Measurements from ENCODE around the gene VAMP5. TPM values are rescaled to one million over a fixed set of nuclear protein-coding genes. Genes with fewer than 3 reads are reported as not detected.

Gene VAMP5
- total and polyA plus RNA-seq, 2 donors (not counting 3 experiments of a cell fraction or from before 2014, with no cell fraction given) = 186 to 624 TPM

DNA sequence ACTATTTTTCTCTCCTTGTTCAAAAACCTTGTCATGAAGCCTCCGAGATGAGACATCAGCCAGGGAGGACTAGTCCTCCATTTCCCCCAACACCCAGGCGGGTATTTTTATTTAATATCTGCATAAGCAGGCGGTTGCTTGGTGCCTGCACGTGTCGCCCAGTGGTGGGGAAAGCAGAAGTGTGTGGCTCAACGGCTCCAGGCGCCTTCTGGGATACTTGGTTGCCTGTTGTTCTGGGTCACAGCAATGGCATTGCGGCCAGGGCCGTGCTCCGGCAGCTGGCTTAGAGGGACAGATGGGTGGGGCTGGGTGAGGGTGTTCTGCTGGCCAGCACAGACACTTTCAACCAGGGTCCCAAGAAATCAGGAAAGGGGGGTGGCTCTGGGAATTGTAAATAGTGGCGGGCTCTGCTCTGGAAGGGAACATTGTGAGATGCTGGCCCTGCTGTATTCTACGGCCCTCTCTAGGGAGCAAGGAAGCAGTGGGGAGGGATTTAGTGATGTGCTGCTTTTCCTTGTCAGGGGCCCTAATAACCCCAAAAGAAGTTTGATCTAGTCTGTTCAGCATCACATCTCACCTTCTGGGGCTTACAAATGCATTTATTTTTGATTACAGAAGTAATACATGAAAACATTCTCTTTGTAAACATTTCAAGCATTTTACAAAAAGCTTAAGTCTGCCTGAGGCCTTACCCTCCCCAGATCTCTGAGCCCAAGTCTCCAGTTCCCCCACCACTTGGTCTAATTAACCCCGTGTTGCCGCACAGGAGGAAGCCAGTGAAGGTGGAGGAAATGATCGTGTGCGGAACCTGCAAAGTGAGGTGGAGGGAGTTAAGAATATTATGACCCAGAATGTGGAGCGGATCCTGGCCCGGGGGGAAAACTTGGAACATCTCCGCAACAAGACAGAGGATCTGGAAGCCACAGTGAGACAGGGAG lies 5.7 kb upstream of the VAMP5 start:
- FAIRE-seq (peak; percentile 70), DNase-seq (ENCODE audit: low read depth, low spot score) (no peak)
- Histone ChIP-seq H3K9ac (replicated peaks; ENCODE audit: extremely low read depth, insufficient read depth, low read length) (no peak overlapping the region), H3K36me3 (ENCODE audit: control insufficient read depth in 2 of 2, extremely low read depth in 1 of 2, insufficient read depth in 2 of 2, low read length in 2 of 2) (no peaks in the 10 kb centered on the region), H3K4me3 (replicated peaks in 1 of 3; ENCODE audit: insufficient read depth in 1 of 3, low read depth in 1 of 3, low read length in 3 of 3) (peak overlapping the region in 1 of 3 experiments; percentile 9), H2AFZ (ENCODE audit: low read depth, low read length) (peak overlapping the region; percentile 53), H3K79me2 (ENCODE audit: control insufficient read depth, insufficient read depth, low read length) (no peaks in the 10 kb centered on the region), H3K9me3 (replicated peaks; ENCODE audit: control insufficient read depth, insufficient read depth, low read length) (no peaks in the 10 kb centered on the region), H3K27ac (ENCODE audit: insufficient read depth, low read depth, low read length) (no peak overlapping the region), H3K9me1 (replicated peaks; ENCODE audit: control insufficient read depth, extremely low read depth, insufficient read depth, low read length) (no peaks in the 10 kb centered on the region), H3K4me2 (ENCODE audit: insufficient read depth, low read length) (peak overlapping the region; percentile 54), H4K20me1 (replicated peaks; ENCODE audit: control insufficient read depth, extremely low read depth, insufficient read depth, low read length) (no peaks in the 10 kb centered on the region), H3K4me1 (ENCODE audit: control insufficient read depth, extremely low read depth, insufficient read depth, low read length) (peaks cover 22% of the 10 kb centered on the region), H3K27me3 (ENCODE audit: control insufficient read depth in 2 of 2, insufficient read depth in 2 of 2, low read length in 2 of 2) (no peaks in the 10 kb centered on the region)
- BruUV-seq (replicated peaks) = no TSS peak
- CTCF ChIA-PET = interaction anchor here (1.0 to 2.4 kb wide), 5 partner anchors 9 to 30 kb away, joined by 3 to 5 read pairs (median 5); partner anchors contain the start of gene RNF181
- dilution Hi-C loops (cut with MboI; ENCODE audit: extremely low pct_ligation_motif_present, low sequenced_read_pairs) = no loop called here
- POLR2A ChIA-PET = interaction anchor here (1.0 kb wide), 1 partner anchor 40 kb away, joined by 6 read pairs; the partner anchor contains the start of gene MAT2A
- intact Hi-C loops (cut with micrococcal nuclease) = loop anchor here (1.0 kb wide), 1 partner anchor 7 kb away; no protein-coding TSS in a partner anchor
- TF ChIP-seq POLR2AphosphoS5 (IDR thresholded peaks at IDR 0.05; ENCODE audit: insufficient read depth, low read depth, low read length) (no peak), MYC (IDR thresholded peaks at IDR 0.05; ENCODE audit: low read depth, low read length) (no peak), GATA2 (IDR thresholded peaks at IDR 0.05; ENCODE audit: insufficient read depth, insufficient read length, low read depth, low read length) (no peak), FOS (IDR thresholded peaks at IDR 0.05; ENCODE audit: borderline replicate concordance, insufficient read depth, low read length) (no peak), JUN (IDR thresholded peaks at IDR 0.05; ENCODE audit: borderline replicate concordance, insufficient read depth, insufficient read length, low read depth) (no peak), EZH2 (IDR thresholded peaks at IDR 0.05; ENCODE audit: borderline replicate concordance, low read depth, low read length, severe bottlenecking) (no peak), MAX (IDR thresholded peaks at IDR 0.05; ENCODE audit: insufficient read depth, insufficient read length) (no peak), CTCF (IDR thresholded peaks at IDR 0.05; ENCODE audit: extremely low read depth in 1 of 2, insufficient read depth in 1 of 2, low read depth in 1 of 2, low read length in 2 of 2) (no peak), POLR2A (IDR thresholded peaks at IDR 0.05; ENCODE audit: low read depth, low read length) (no peak)
